Neuron (in vitro differentiated cells): ENCODE measurements around the gene SHANK2.

Source experiments
- H2AFZ ChIP-seq: one replicate; pipeline ENCODE4 v1.6.1; 2013; ENCODE audit warnings: low read depth, mild to moderate bottlenecking, inconsistent platforms, low read length, moderate library complexity
- H3K27me3 ChIP-seq: one replicate; pipeline ENCODE4 v1.6.1; 2013; ENCODE audit warnings: low read length; ENCODE audit not compliant: insufficient read depth
- H3K36me3 ChIP-seq: one replicate; pipeline ENCODE4 v1.6.1; 2013; ENCODE audit warnings: low read length; ENCODE audit not compliant: insufficient read depth
- H3K4me1 ChIP-seq: one replicate; pipeline ENCODE4 v1.6.1; 2013; ENCODE audit warnings: low read length; ENCODE audit not compliant: insufficient read depth
- H3K4me3 ChIP-seq: 2 replicates; pipeline ENCODE4 v1.5.1; 2013; ENCODE audit warnings: mild to moderate bottlenecking, low read length, moderate library complexity
- H3K9me3 ChIP-seq: one replicate; pipeline ENCODE4 v1.6.1; 2013; ENCODE audit warnings: low read length

SHANK2 gene

GRCh38 chr11:71246559-71246958 lies 5.8 kb downstream of the SHANK2 start:
- Histone ChIP-seq H2AFZ (no peak overlapping the region), H3K4me3 (no peak overlapping the region), H3K27me3 (peaks cover 50% of the 10 kb centered on the region), H3K9me3 (no peaks in the 10 kb centered on the region), H3K4me1 (peaks cover 2% of the 10 kb centered on the region), H3K36me3 (no peaks in the 10 kb centered on the region)

- H3K4me3 ChIP-seq: no peak overlapping the region
- H2AFZ ChIP-seq: no peak overlapping the region
- peaks cover 43% of the 10 kb centered on the region for H3K27me3 ChIP-seq
These were observed 6.6 kb downstream of the SHANK2 start for GRCh38 chr11:71245601-71246391.

GRCh38 chr11:71244116-71244810 lies 8.1 kb downstream of the SHANK2 start:
- Histone ChIP-seq H3K4me3 (no peak overlapping the region), H3K36me3 (no peaks in the 10 kb centered on the region), H3K9me3 (no peaks in the 10 kb centered on the region), H3K4me1 (no peaks in the 10 kb centered on the region), H3K27me3 (peaks cover 27% of the 10 kb centered on the region), H2AFZ (no peak overlapping the region)

More at GRCh38 chr11:71245601-71246391, 6.6 kb downstream of the SHANK2 start:
- H3K4me1 ChIP-seq: no peaks in the 10 kb centered on the region
- H3K36me3 ChIP-seq: no peaks in the 10 kb centered on the region
- H3K9me3 ChIP-seq: no peaks in the 10 kb centered on the region

- H3K4me3 ChIP-seq: no peak overlapping the region
- peaks cover 8% of the 10 kb centered on the region for H3K27me3 ChIP-seq
- H3K4me1 ChIP-seq: no peaks in the 10 kb centered on the region
- no peak overlapping the region for H2AFZ ChIP-seq
- H3K36me3 ChIP-seq: no peaks in the 10 kb centered on the region
- H3K9me3 ChIP-seq: no peaks in the 10 kb centered on the region
These were observed 10.0 kb downstream of the SHANK2 start for GRCh38 chr11:71242391-71242790.

GRCh38 chr11:71241721-71242259 lies 10.6 kb downstream of the SHANK2 start:
- Histone ChIP-seq H3K4me3 (no peak overlapping the region), H3K36me3 (no peaks in the 10 kb centered on the region), H3K4me1 (no peaks in the 10 kb centered on the region), H3K9me3 (no peaks in the 10 kb centered on the region), H2AFZ (no peak overlapping the region), H3K27me3 (peaks cover 8% of the 10 kb centered on the region)

GRCh38 chr11:71240865-71241691 lies 11.3 kb downstream of the SHANK2 start:
- peaks cover 3% of the 10 kb centered on the region for H3K27me3 ChIP-seq
- H3K4me3 ChIP-seq: no peak overlapping the region
- no peaks in the 10 kb centered on the region for H3K4me1 ChIP-seq
- no peak overlapping the region for H2AFZ ChIP-seq
- no peaks in the 10 kb centered on the region for H3K36me3 ChIP-seq
- H3K9me3 ChIP-seq: no peaks in the 10 kb centered on the region

GRCh38 chr11:71240061-71240690 lies 12.2 kb downstream of the SHANK2 start:
- Histone ChIP-seq H3K4me3 (no peak overlapping the region), H2AFZ (no peak overlapping the region), H3K27me3 (no peaks in the 10 kb centered on the region), H3K9me3 (no peaks in the 10 kb centered on the region), H3K4me1 (no peaks in the 10 kb centered on the region), H3K36me3 (no peaks in the 10 kb centered on the region)

- Histone ChIP-seq H3K4me1 (no peaks in the 10 kb centered on the region), H3K9me3 (no peaks in the 10 kb centered on the region), H3K4me3 (no peak overlapping the region), H3K36me3 (no peaks in the 10 kb centered on the region), H2AFZ (no peak overlapping the region), H3K27me3 (no peaks in the 10 kb centered on the region)
These were observed 12.8 kb downstream of the SHANK2 start for GRCh38 chr11:71239581-71239980.

- Histone ChIP-seq H3K4me3 (no peak overlapping the region), H3K27me3 (no peaks in the 10 kb centered on the region), H3K9me3 (no peaks in the 10 kb centered on the region), H2AFZ (no peak overlapping the region), H3K36me3 (no peaks in the 10 kb centered on the region), H3K4me1 (no peaks in the 10 kb centered on the region)
These were observed 13.4 kb downstream of the SHANK2 start for GRCh38 chr11:71238941-71239340.

- H3K4me3 ChIP-seq: no peak overlapping the region
- H3K4me1 ChIP-seq: no peaks in the 10 kb centered on the region
- no peak overlapping the region for H2AFZ ChIP-seq
- H3K27me3 ChIP-seq: no peaks in the 10 kb centered on the region
- no peaks in the 10 kb centered on the region for H3K9me3 ChIP-seq
- no peaks in the 10 kb centered on the region for H3K36me3 ChIP-seq
These were observed 14.0 kb downstream of the SHANK2 start for GRCh38 chr11:71238285-71238875.

GRCh38 chr11:71237853-71238252 lies 14.5 kb downstream of the SHANK2 start:
- Histone ChIP-seq H3K27me3 (no peaks in the 10 kb centered on the region), H3K4me3 (no peak overlapping the region), H3K36me3 (no peaks in the 10 kb centered on the region), H3K4me1 (no peaks in the 10 kb centered on the region), H3K9me3 (no peaks in the 10 kb centered on the region), H2AFZ (no peak overlapping the region)

- H3K4me3 ChIP-seq: no peak overlapping the region
- H3K9me3 ChIP-seq: no peaks in the 10 kb centered on the region
- no peaks in the 10 kb centered on the region for H3K27me3 ChIP-seq
- no peak overlapping the region for H2AFZ ChIP-seq
- no peaks in the 10 kb centered on the region for H3K4me1 ChIP-seq
- H3K36me3 ChIP-seq: no peaks in the 10 kb centered on the region
These were observed 15.4 kb downstream of the SHANK2 start for GRCh38 chr11:71236836-71237475.
